HG03558 (cell line): ENCODE data around the gene KIF5A.

ENCODE experiments used
- ATAC-seq: cut with Tn5 transposase; IDR thresholded peaks from one replicate; pipeline ENCODE4 v1.9.1; 2021; ENCODE audit warnings: moderate number of reproducible peaks; ENCODE audit not compliant: unreplicated experiment; ENCODE audit errors: extremely low read depth

KIF5A gene

GRCh38 chr12:57531836-57532235 is 18.0 kb upstream of the KIF5A start:
- ATAC-seq, result no peak

GRCh38 chr12:57533108-57533507 is 16.7 kb upstream of the KIF5A start:
- ATAC-seq, result no peak

GRCh38 chr12:57534250-57534649 is 15.6 kb upstream of the KIF5A start:
- ATAC-seq, result no peak

GRCh38 chr12:57534991-57535543 is 14.8 kb upstream of the KIF5A start:
- ATAC-seq, result no peak

- ATAC-seq, result no peak
Measured at GRCh38 chr12:57535764-57536596, 13.9 kb upstream of the KIF5A start.

GRCh38 chr12:57536597-57536942 is 13.3 kb upstream of the KIF5A start:
- ATAC-seq, result no peak

GRCh38 chr12:57539134-57539768 is 10.6 kb upstream of the KIF5A start:
- no peak for ATAC-seq

- no peak for ATAC-seq
Measured at GRCh38 chr12:57541001-57541400, 8.8 kb upstream of the KIF5A start.

- no peak for ATAC-seq
Measured at GRCh38 chr12:57541717-57542116, 8.1 kb upstream of the KIF5A start.

- ATAC-seq, result no peak
Measured at GRCh38 chr12:57543581-57543980, 6.3 kb upstream of the KIF5A start.

- no peak for ATAC-seq
Measured at GRCh38 chr12:57545809-57546437, 3.9 kb upstream of the KIF5A start.

- peak; percentile 96 for ATAC-seq
Measured at GRCh38 chr12:57546438-57547287, 3.2 kb upstream of the KIF5A start, which contains the start of gene DCTN2. Gene DCTN2 (minus strand): TSS chr12:57547192. CDS start chr12:57547063, 129 bp downstream.

- no peak for ATAC-seq
Measured at GRCh38 chr12:57547288-57548012, 2.4 kb upstream of the KIF5A start.

- no peak for ATAC-seq
Measured at GRCh38 chr12:57548013-57548315, 1.9 kb upstream of the KIF5A start.

GRCh38 chr12:57548488-57548887 is 1.4 kb upstream of the KIF5A start:
- no peak for ATAC-seq

GRCh38 chr12:57549203-57549908 is 488 bp upstream of the KIF5A start:
- no peak for ATAC-seq

- ATAC-seq, result no peak
Measured at GRCh38 chr12:57550641-57551549, 1.1 kb downstream of the KIF5A start.
